Duodenal mucosa (tissue), 2 donors: ENCODE measurements around the gene FSTL4.

Experiments used
- H3K27ac ChIP-seq: one replicate; pipeline ENCODE4 v1.7.0; 2013; ENCODE audit warnings: low read depth, low read length
- H3K27me3 ChIP-seq, 2 donors: one replicate each; pipeline ENCODE4 v1.7.0; 2013; ENCODE audit warnings: low read length in 2 of 2, control low read depth in 1 of 2; ENCODE audit not compliant: insufficient read depth in 2 of 2, control insufficient read depth in 1 of 2
- H3K36me3 ChIP-seq, 2 donors: one replicate each; pipeline ENCODE4 v1.7.0; 2013; ENCODE audit warnings: low read length in 2 of 2, control low read depth in 1 of 2; ENCODE audit not compliant: insufficient read depth in 2 of 2, control insufficient read depth in 1 of 2
- H3K4me1 ChIP-seq, 2 donors: one replicate each; pipeline ENCODE4 v1.7.0; 2013; ENCODE audit warnings: low read length in 2 of 2, control low read depth in 1 of 2; ENCODE audit not compliant: insufficient read depth in 2 of 2, control insufficient read depth in 1 of 2
- H3K4me3 ChIP-seq, 2 donors: one replicate each; pipeline ENCODE4 v1.7.0; 2013; ENCODE audit warnings: low read length in 2 of 2, low read depth in 1 of 2
- H3K9ac ChIP-seq, 2 donors: one replicate each; pipeline ENCODE4 v1.7.0; 2013; ENCODE audit warnings: low read length in 2 of 2, low read depth in 1 of 2
- H3K9me3 ChIP-seq, 2 donors: one replicate each; pipeline ENCODE4 v1.7.0; 2013; ENCODE audit warnings: low read length in 2 of 2, control low read depth in 1 of 2; ENCODE audit not compliant: control insufficient read depth in 1 of 2

The FSTL4 gene

DNA sequence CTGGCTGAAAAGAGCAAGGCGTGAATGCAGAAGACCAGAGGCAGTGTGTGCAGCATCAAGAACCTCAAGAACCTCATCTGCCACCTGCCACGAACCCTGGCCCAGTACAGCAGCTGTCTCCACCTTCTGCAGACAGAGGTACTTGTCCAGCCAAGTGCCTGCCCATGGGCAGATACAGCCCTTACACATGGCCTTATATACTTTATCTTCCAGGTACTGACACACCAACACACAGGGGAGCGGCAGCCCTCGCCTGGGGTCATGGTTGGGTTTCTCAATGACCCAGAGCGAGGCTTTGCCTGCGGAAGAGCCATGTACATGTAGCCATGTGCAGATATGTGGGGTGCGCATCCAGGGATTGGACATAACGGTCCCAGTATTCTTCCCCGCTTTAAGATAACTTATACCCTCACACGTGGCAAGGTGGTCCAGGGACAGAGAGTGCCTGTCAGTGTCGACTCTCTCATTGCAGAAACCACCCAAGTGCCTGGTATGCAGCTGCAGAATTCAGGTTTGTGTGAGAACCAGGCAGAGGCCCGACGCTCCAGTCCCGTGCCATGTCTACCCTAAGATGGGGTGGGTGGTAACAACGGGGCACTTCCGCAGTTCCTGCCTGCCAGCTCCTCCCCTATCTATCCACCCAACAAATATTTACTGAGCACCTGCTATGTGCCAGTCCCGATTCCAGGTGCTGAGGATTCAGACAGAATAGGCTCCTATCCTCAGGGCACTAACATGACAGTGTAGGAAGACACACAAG lies 206.9 kb downstream of the FSTL4 start:
- Histone ChIP-seq H3K36me3 (no peaks in the 10 kb centered on the region), H3K27ac (no peak overlapping the region), H3K9me3 (no peaks in the 10 kb centered on the region), H3K4me3 (no peak overlapping the region), H3K27me3 (no peaks in the 10 kb centered on the region), H3K4me1 (no peaks in the 10 kb centered on the region), H3K9ac (no peak overlapping the region)

DNA sequence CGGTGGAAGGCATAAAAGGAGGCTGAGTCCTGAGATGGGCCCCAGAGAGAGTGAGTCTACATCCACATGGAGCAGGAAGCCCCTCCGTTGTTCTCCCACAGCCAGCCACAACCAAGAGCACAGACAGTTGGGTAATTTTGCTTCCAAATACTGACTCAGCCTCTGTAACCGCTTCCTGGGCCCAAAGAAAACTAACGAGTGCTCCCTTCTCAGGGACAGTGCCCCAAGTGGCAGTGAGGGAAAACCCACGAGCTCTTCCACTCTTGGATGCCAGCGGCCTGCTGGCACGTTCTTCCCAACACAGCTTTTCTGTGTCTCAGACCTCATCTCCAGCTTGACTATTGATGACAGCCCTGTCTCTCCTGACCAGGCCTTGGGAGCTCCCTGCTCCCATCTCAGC lies 207.6 kb downstream of the FSTL4 start:
- no peaks in the 10 kb centered on the region for H3K36me3 ChIP-seq
- H3K9ac ChIP-seq: no peak overlapping the region
- no peak overlapping the region for H3K27ac ChIP-seq
- no peaks in the 10 kb centered on the region for H3K9me3 ChIP-seq
- no peaks in the 10 kb centered on the region for H3K27me3 ChIP-seq
- no peak overlapping the region for H3K4me3 ChIP-seq
- H3K4me1 ChIP-seq: no peaks in the 10 kb centered on the region

DNA sequence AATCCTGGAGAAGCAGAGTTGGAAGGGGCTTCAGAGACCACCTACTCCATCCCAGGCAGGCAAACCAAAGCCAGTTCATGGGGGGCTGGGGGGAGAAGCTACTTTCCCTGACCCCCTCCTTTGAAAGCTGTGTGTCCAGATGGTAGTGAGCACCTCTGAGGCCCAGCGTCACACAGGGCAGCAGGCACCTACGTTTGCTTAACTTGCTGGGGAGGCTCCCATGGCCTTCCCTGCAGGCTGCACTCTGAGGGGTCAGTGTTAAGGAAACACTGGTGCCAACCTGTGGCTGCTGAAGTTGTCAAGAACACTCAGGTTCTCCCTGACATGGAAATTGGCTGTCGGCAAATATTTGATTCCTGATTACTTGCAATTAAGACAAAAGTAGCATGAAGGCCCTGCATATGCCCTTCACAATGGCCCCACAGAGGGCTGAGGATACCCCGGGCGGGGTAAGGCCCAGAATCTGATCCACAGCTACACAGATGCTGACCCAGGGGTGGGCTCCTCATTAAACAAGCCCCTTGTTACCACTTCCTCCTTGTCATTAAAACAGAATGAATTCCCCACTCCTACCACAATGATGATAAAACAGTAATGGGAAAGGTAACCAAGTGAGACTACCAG lies 208.5 kb downstream of the FSTL4 start:
- Histone ChIP-seq H3K36me3 (no peaks in the 10 kb centered on the region), H3K27ac (no peak overlapping the region), H3K9ac (no peak overlapping the region), H3K9me3 (no peaks in the 10 kb centered on the region), H3K4me3 (no peak overlapping the region), H3K4me1 (no peaks in the 10 kb centered on the region), H3K27me3 (no peaks in the 10 kb centered on the region)

DNA sequence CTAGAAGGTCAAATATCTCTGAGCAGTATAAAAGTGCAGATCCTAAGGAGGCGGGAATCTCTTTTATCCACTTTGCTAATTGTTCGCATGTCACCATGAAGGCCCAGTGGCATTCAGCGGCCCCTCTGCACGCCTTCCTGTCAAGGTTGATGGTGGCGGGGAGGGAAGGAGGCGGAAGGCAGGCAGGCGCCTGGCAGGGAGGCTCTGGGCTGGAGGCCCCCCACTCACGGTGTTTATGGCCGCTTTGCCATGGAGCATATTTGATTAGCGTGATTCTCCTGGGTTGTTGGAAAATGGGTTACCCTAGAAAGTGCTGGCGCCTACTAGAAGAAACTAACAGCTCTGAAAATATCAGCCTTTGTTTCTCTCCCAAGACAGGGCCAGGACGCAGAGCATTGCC lies 209.6 kb downstream of the FSTL4 start:
- H3K27me3 ChIP-seq: no peaks in the 10 kb centered on the region
- no peak overlapping the region for H3K27ac ChIP-seq
- H3K4me3 ChIP-seq: no peak overlapping the region
- H3K9ac ChIP-seq: no peak overlapping the region
- H3K4me1 ChIP-seq: no peaks in the 10 kb centered on the region
- H3K9me3 ChIP-seq: no peaks in the 10 kb centered on the region
- no peaks in the 10 kb centered on the region for H3K36me3 ChIP-seq

DNA sequence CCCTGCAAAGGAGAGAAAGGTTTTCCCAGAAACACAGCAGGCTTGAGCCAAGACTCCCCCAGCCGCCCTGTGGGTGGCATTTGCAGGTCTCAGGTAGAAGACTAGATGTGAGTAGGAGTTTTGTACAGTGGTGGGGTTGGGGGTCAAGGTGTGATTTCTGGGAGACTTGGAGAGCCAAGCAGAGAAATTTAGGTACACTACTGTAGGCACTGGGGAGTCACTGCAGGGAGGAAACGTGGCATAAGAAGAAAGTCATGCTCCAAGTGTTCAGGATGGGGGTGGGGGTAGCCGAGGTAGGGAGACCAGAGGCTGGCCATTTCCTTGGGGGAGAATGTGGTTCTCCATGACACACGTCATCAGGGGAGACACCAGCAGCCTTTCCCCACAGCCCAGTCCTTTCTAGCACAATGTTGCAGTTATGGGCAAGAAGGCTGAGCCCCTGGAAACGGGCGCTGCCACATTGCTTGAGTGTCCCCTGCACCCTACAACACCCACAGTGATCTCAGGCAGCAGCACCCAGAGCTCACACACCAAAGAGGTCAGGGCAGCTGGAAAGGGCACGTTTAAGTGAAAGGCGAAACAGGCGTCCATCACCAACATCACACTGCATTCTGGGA lies 210.5 kb downstream of the FSTL4 start:
- H3K4me1 ChIP-seq: no peaks in the 10 kb centered on the region
- H3K9ac ChIP-seq: no peak overlapping the region
- no peaks in the 10 kb centered on the region for H3K27me3 ChIP-seq
- H3K36me3 ChIP-seq: no peaks in the 10 kb centered on the region
- H3K27ac ChIP-seq: no peak overlapping the region
- H3K9me3 ChIP-seq: no peaks in the 10 kb centered on the region
- H3K4me3 ChIP-seq: no peak overlapping the region

DNA sequence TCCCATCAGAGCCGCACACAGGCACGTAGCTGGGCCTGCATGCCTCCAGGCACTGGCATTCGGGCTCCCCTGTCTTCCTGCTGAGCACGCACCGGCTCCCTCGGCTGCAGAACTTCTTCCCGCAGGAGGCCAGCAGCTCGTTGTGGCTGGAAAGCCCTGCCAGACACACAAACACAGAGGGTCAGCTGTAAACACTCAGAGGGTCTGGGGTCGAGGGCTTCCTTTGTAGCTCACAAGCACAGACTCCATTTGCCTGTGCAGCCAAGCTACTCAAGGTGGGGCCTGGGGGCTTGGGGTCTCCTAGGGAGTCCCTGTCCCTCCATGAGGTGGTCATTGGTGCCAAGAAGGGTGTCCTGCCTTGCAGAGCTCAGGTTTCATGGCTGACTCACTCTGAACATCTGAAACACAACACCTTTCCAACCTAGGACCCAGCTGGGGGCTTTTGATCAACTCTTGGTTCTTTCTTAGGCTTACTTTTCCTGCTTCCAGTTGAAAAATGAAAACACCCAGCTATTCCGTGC lies 211.4 kb downstream of the FSTL4 start:
- Histone ChIP-seq H3K9me3 (no peaks in the 10 kb centered on the region), H3K4me1 (no peaks in the 10 kb centered on the region), H3K27me3 (no peaks in the 10 kb centered on the region), H3K27ac (no peak overlapping the region), H3K4me3 (no peak overlapping the region), H3K9ac (no peak overlapping the region), H3K36me3 (no peaks in the 10 kb centered on the region)

DNA sequence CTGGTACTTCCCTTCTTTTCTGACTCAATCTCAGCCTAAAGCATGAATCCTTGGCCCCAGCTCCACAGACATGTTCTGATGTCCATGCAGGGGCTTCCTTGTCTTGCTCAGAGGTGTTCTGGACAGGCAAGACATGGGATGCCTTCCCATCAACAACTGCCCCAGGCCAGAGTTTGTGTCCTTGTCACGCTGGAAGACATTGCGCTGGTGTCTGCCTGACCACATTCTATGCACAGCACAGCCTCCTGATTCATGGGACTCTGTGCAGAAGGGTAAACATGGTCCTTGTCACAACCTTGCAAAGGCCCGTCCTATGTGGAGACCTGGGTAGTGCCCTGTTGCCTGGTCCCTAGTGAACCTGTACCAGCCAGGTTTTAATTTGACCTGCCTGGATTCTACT lies 212.2 kb downstream of the FSTL4 start:
- no peaks in the 10 kb centered on the region for H3K9me3 ChIP-seq
- H3K27ac ChIP-seq: no peak overlapping the region
- H3K4me3 ChIP-seq: no peak overlapping the region
- no peaks in the 10 kb centered on the region for H3K4me1 ChIP-seq
- no peaks in the 10 kb centered on the region for H3K27me3 ChIP-seq
- no peaks in the 10 kb centered on the region for H3K36me3 ChIP-seq
- H3K9ac ChIP-seq: no peak overlapping the region

DNA sequence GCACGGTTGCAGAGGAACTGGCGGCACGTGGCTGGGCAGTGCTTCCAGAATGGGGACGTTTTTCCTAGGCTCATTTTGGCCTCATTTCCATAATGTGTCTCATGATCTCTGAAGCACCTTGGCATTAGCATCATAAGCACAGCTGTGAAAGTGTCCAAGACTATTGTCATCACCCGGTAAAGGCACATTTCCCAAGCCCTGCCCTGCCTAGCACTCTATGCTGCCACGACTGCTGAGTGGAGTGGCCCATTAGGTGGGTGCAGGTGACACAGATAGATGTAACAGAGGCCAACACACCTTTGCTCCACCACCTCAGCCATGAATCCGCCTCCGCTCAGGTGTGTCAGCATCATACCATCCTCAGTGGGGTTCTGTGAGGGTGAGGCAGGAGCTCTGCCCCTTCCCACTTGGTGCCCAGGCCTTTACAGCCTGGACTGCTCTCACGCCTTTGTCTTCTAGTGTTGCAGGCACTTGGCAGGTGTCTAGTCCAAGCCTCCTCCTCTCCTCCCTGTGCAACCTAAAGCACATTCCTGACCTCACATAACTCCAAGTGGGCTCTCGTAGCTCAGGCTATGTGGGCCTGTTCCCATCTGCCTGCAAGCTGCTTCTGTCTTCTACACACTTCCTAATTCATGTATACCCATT lies 213.0 kb downstream of the FSTL4 start:
- H3K9ac ChIP-seq: no peak overlapping the region
- no peaks in the 10 kb centered on the region for H3K4me1 ChIP-seq
- no peaks in the 10 kb centered on the region for H3K36me3 ChIP-seq
- no peaks in the 10 kb centered on the region for H3K27me3 ChIP-seq
- no peaks in the 10 kb centered on the region for H3K9me3 ChIP-seq
- H3K27ac ChIP-seq: no peak overlapping the region
- H3K4me3 ChIP-seq: no peak overlapping the region

DNA sequence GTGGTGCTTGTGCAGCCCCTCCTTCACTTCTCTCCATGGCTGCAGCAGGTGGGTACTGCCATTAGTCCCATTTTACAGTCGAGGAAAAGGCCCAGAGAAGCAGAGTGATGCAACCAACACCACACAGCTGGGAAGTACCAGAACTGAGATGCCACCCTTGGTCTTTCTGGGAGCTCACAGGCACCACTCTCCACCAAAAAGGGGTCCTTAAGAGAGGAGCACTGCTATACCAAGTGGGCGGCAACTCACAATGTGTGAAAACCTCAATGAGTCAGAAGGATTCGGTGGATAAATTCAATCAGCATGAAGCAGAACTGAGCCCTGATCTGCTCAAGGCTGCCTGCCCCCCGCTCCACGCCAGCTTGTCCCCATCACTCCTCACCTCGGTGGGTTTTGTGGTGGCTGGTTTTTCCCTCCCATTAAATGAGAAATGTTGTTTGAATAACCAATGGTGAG lies 213.7 kb downstream of the FSTL4 start:
- Histone ChIP-seq H3K9me3 (no peaks in the 10 kb centered on the region), H3K9ac (no peak overlapping the region), H3K4me1 (no peaks in the 10 kb centered on the region), H3K27ac (no peak overlapping the region), H3K36me3 (no peaks in the 10 kb centered on the region), H3K27me3 (no peaks in the 10 kb centered on the region), H3K4me3 (no peak overlapping the region)
